OCI-LY7 (cell line): ENCODE results near the gene CMIP.

Experiments used
- CTCF ChIP-seq: fragments of 200-600 bp; sonication (generic); conservative IDR thresholded peaks from 2 replicates; pipeline ENCODE4 v1.5.1; 2014; ENCODE audit warnings: mild to moderate bottlenecking, antibody characterized with exemption, low read length, moderate library complexity, mixed read lengths
- EZH2phosphoT487 ChIP-seq: fragments of 200-600 bp; sonication (generic); IDR thresholded peaks from 2 replicates; pipeline ENCODE4 v1.6.1; 2018; ENCODE audit warnings: low read depth, borderline replicate concordance, mild to moderate bottlenecking, mixed run types, antibody characterized with exemption, low read length, moderate library complexity, mixed read lengths

GRCh38 chr16:81638286-81638945 is 193.8 kb downstream of the CMIP start:
- TF ChIP-seq CTCF = no peak
- no peak for TF ChIP-seq EZH2phosphoT487
